GM23338 (cell line): Measurements from ENCODE around the gene XPR1. TPM values are rescaled to one million over a fixed set of nuclear protein-coding genes. Genes with fewer than 3 reads are reported as not detected.

Experiments used
- ATAC-seq: fragments of 200-7000 bp; cut with Tn5 transposase; 3 replicates; pipeline ENCODE4 v1.9.1; 2020
- DNase-seq: peaks from one replicate; pipeline ENCODE4 v3.0.0-alpha.2; 2015; ENCODE audit warnings: low spot score
- H2AFZ ChIP-seq: fragments of 200-600 bp; sonication (generic); 2 replicates; pipeline ENCODE4 v1.8.0; 2016; ENCODE audit warnings: antibody characterized with exemption, mild to moderate bottlenecking, moderate library complexity
- H3F3A ChIP-seq: fragments of 200-600 bp; sonication (generic); replicated peaks from 2 replicates; pipeline ENCODE4 v1.8.0; 2017; ENCODE audit warnings: antibody characterized with exemption, mixed run types, low read depth
- H3K27ac ChIP-seq: fragments of 200-600 bp; sonication (generic); 2 replicates; pipeline ENCODE4 v1.6.1; 2016; ENCODE audit warnings: low read depth
- H3K27me3 ChIP-seq: fragments of 200-600 bp; sonication (generic); 2 replicates; pipeline ENCODE4 v1.8.0; 2016; ENCODE audit warnings: mild to moderate bottlenecking, mixed run types, moderate library complexity; ENCODE audit not compliant: insufficient read depth
- H3K36me3 ChIP-seq: fragments of 200-600 bp; sonication (generic); 2 replicates; pipeline ENCODE4 v1.8.0; 2016; ENCODE audit warnings: mild to moderate bottlenecking; ENCODE audit not compliant: insufficient read depth
- H3K4me1 ChIP-seq: fragments of 200-600 bp; sonication (generic); 2 replicates; pipeline ENCODE4 v1.8.0; 2016; ENCODE audit warnings: mild to moderate bottlenecking, moderate library complexity; ENCODE audit not compliant: insufficient read depth
- H3K4me2 ChIP-seq: fragments of 200-600 bp; sonication (generic); 2 replicates; pipeline ENCODE4 v1.7.1; 2017; ENCODE audit warnings: mixed run types
- H3K4me3 ChIP-seq: fragments of 200-600 bp; sonication (generic); 2 replicates; pipeline ENCODE4 v1.6.1; 2016; ENCODE audit warnings: mixed run types
- H3K79me2 ChIP-seq: fragments of 200-600 bp; sonication (generic); replicated peaks from 2 replicates; pipeline ENCODE4 v1.8.0; 2017; ENCODE audit warnings: mild to moderate bottlenecking; ENCODE audit not compliant: insufficient read depth
- H3K9me2 ChIP-seq: fragments of 200-600 bp; sonication (generic); 2 replicates; pipeline ENCODE4 v1.8.0; 2017; ENCODE audit not compliant: insufficient read depth
- H4K20me1 ChIP-seq: fragments of 200-600 bp; sonication (generic); replicated peaks from 2 replicates; pipeline ENCODE4 v1.8.0; 2017; ENCODE audit warnings: mild to moderate bottlenecking; ENCODE audit not compliant: insufficient read depth
- H3K27ac Mint-ChIP-seq: 2 replicates; pipeline ENCODE4 v1.8.0; 2020; ENCODE audit warnings: inconsistent platforms, mild to moderate bottlenecking, moderate library complexity, mixed read lengths
- H3K27me3 Mint-ChIP-seq: 3 replicates; pipeline ENCODE4 v1.8.0; 2022; ENCODE audit warnings: low read depth, mild to moderate bottlenecking, moderate library complexity, mixed read lengths, inconsistent platforms; ENCODE audit not compliant: insufficient read depth, poor library complexity
- H3K36me3 Mint-ChIP-seq: 3 replicates; pipeline ENCODE4 v1.8.0; 2021; ENCODE audit warnings: low read depth, mild to moderate bottlenecking, inconsistent platforms, moderate library complexity, mixed read lengths
- H3K4me1 Mint-ChIP-seq: 3 replicates; pipeline ENCODE4 v1.8.0; 2020; ENCODE audit warnings: mild to moderate bottlenecking, inconsistent platforms, mixed read lengths
- H3K4me3 Mint-ChIP-seq: 3 replicates; pipeline ENCODE4 v1.8.0; 2021; ENCODE audit warnings: moderate library complexity, mild to moderate bottlenecking, inconsistent platforms, mixed read lengths
- H3K9me3 Mint-ChIP-seq: 3 replicates; pipeline ENCODE4 v1.8.0; 2020; ENCODE audit warnings: moderate library complexity, mild to moderate bottlenecking, inconsistent platforms, mixed read lengths
- CREB1 ChIP-seq: fragments of 250-450 bp; sonication (Bioruptor Pico); IDR thresholded peaks from 2 replicates; pipeline ENCODE4 v1.5.0; 2020; ENCODE audit warnings: low read depth, mild to moderate bottlenecking, moderate library complexity
- CTCF ChIP-seq, 2 experiments: fragments of 200-600 bp in 1 of 2; sonication (generic) in 1 of 2; conservative IDR thresholded peaks; 2 replicates each; pipeline versions ENCODE4 v1.5.1 to v1.6.1; 2016 to 2017; ENCODE audit warnings: antibody characterized with exemption in 2 of 2, low read depth in 2 of 2, mild to moderate bottlenecking in 2 of 2, moderate library complexity in 1 of 2
- EZH2 ChIP-seq: fragments of 200-600 bp; sonication (generic); IDR thresholded peaks from one replicate; pipeline ENCODE4 v1.8.0; 2017; ENCODE audit warnings: antibody characterized with exemption, mild to moderate bottlenecking, low read depth; ENCODE audit not compliant: unreplicated experiment
- EZH2phosphoT487 ChIP-seq: fragments of 200-600 bp; sonication (generic); IDR thresholded peaks from one replicate; pipeline ENCODE4 v1.8.1; 2018; ENCODE audit warnings: antibody characterized with exemption; ENCODE audit not compliant: unreplicated experiment
- JUNB ChIP-seq: IDR thresholded peaks from one replicate; pipeline ENCODE4 v1.6.1; 2016; ENCODE audit warnings: antibody characterized with exemption; ENCODE audit not compliant: unreplicated experiment
- NANOG ChIP-seq: IDR thresholded peaks from 2 replicates; pipeline ENCODE4 v1.6.1; 2016; ENCODE audit warnings: antibody characterized with exemption, borderline replicate concordance
- POLR2AphosphoS5 ChIP-seq: IDR thresholded peaks from 2 replicates; pipeline ENCODE4 v1.6.1; 2016; ENCODE audit warnings: antibody characterized with exemption, low read depth
- REST ChIP-seq: IDR thresholded peaks from one replicate; pipeline ENCODE4 v1.6.1; 2018; ENCODE audit warnings: antibody characterized with exemption; ENCODE audit not compliant: unreplicated experiment
- STAT1 ChIP-seq: IDR thresholded peaks from one replicate; pipeline ENCODE4 v1.6.1; 2016; ENCODE audit warnings: antibody characterized with exemption; ENCODE audit not compliant: unreplicated experiment
- ZNF114 ChIP-seq: fragments of 250-450 bp; sonication (Bioruptor Pico); IDR thresholded peaks from 2 replicates; pipeline ENCODE4 v1.5.0; 2020; ENCODE audit warnings: mild to moderate bottlenecking, moderate library complexity
- ZNF331 ChIP-seq: fragments of 250-450 bp; sonication (Bioruptor Pico); IDR thresholded peaks from 2 replicates; pipeline ENCODE4 v1.5.0; 2020; ENCODE audit warnings: low read depth, mild to moderate bottlenecking, moderate library complexity
- polyA plus RNA-seq: library from polyadenylated mRNA; unstranded; fragments of >200 nt; fragmentation: Nextera tagmentation; extraction: Ambion mirVana; gene quantifications from 2 replicates; pipeline ENCODE4 v1.2.1, GENCODE V29; 2016
- total RNA-seq: library from RNA; depleted of rRNA; stranded (reverse); fragments of >200 nt; shearing (Covaris generic); gene quantifications from 2 replicates; pipeline ENCODE4 v1.2.3, GENCODE V29; 2014
- TF ChIP-seq, protein P1 (sequence below): IDR thresholded peaks from 2 replicates; pipeline ENCODE4 v1.6.1; 2016; ENCODE audit warnings: antibody characterized with exemption
- TF ChIP-seq, protein P2 (sequence below): fragments of 250-450 bp; sonication (Bioruptor Pico); IDR thresholded peaks from 2 replicates; pipeline ENCODE4 v1.5.0; 2020; ENCODE audit warnings: mild to moderate bottlenecking, moderate library complexity

XPR1 gene
- total and polyA plus RNA-seq, 2 experiments from 2014 or later = 9.3 to 38.1 TPM

GRCh38 chr1:180886338-180886737 lies 254.5 kb downstream of the XPR1 start:
- H2AFZ ChIP-seq = no peak overlapping the region
- Mint-ChIP-seq H3K4me1 (peaks cover 6% of the 10 kb centered on the region), H3K4me3 (no peak overlapping the region), H3K27ac (no peak overlapping the region), H3K36me3 (no peaks in the 10 kb centered on the region), H3K27me3 (peaks cover 1% of the 10 kb centered on the region), H3K9me3 (no peaks in the 10 kb centered on the region)
- H3K27ac ChIP-seq = no peak overlapping the region
- H3F3A ChIP-seq = no peaks in the 10 kb centered on the region
- TF ChIP-seq, protein P1, sequence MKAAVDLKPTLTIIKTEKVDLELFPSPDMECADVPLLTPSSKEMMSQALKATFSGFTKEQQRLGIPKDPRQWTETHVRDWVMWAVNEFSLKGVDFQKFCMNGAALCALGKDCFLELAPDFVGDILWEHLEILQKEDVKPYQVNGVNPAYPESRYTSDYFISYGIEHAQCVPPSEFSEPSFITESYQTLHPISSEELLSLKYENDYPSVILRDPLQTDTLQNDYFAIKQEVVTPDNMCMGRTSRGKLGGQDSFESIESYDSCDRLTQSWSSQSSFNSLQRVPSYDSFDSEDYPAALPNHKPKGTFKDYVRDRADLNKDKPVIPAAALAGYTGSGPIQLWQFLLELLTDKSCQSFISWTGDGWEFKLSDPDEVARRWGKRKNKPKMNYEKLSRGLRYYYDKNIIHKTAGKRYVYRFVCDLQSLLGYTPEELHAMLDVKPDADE = no peak
- TF ChIP-seq EZH2 = no peak
- TF ChIP-seq ZNF114 (CRISPR knock-in tag) = no peak
- TF ChIP-seq POLR2AphosphoS5 = no peak
- TF ChIP-seq ZNF331 (CRISPR knock-in tag) = no peak
- no peak for TF ChIP-seq EZH2phosphoT487
- no peak for TF ChIP-seq STAT1
- no peak for TF ChIP-seq CREB1 (CRISPR knock-in tag)
- no peak for TF ChIP-seq CTCF (conservative IDR thresholded peaks at IDR 0.05; ENCODE audit: low read depth in 2 of 2)
- TF ChIP-seq REST = no peak
- no peak for TF ChIP-seq JUNB
- TF ChIP-seq, protein P2, sequence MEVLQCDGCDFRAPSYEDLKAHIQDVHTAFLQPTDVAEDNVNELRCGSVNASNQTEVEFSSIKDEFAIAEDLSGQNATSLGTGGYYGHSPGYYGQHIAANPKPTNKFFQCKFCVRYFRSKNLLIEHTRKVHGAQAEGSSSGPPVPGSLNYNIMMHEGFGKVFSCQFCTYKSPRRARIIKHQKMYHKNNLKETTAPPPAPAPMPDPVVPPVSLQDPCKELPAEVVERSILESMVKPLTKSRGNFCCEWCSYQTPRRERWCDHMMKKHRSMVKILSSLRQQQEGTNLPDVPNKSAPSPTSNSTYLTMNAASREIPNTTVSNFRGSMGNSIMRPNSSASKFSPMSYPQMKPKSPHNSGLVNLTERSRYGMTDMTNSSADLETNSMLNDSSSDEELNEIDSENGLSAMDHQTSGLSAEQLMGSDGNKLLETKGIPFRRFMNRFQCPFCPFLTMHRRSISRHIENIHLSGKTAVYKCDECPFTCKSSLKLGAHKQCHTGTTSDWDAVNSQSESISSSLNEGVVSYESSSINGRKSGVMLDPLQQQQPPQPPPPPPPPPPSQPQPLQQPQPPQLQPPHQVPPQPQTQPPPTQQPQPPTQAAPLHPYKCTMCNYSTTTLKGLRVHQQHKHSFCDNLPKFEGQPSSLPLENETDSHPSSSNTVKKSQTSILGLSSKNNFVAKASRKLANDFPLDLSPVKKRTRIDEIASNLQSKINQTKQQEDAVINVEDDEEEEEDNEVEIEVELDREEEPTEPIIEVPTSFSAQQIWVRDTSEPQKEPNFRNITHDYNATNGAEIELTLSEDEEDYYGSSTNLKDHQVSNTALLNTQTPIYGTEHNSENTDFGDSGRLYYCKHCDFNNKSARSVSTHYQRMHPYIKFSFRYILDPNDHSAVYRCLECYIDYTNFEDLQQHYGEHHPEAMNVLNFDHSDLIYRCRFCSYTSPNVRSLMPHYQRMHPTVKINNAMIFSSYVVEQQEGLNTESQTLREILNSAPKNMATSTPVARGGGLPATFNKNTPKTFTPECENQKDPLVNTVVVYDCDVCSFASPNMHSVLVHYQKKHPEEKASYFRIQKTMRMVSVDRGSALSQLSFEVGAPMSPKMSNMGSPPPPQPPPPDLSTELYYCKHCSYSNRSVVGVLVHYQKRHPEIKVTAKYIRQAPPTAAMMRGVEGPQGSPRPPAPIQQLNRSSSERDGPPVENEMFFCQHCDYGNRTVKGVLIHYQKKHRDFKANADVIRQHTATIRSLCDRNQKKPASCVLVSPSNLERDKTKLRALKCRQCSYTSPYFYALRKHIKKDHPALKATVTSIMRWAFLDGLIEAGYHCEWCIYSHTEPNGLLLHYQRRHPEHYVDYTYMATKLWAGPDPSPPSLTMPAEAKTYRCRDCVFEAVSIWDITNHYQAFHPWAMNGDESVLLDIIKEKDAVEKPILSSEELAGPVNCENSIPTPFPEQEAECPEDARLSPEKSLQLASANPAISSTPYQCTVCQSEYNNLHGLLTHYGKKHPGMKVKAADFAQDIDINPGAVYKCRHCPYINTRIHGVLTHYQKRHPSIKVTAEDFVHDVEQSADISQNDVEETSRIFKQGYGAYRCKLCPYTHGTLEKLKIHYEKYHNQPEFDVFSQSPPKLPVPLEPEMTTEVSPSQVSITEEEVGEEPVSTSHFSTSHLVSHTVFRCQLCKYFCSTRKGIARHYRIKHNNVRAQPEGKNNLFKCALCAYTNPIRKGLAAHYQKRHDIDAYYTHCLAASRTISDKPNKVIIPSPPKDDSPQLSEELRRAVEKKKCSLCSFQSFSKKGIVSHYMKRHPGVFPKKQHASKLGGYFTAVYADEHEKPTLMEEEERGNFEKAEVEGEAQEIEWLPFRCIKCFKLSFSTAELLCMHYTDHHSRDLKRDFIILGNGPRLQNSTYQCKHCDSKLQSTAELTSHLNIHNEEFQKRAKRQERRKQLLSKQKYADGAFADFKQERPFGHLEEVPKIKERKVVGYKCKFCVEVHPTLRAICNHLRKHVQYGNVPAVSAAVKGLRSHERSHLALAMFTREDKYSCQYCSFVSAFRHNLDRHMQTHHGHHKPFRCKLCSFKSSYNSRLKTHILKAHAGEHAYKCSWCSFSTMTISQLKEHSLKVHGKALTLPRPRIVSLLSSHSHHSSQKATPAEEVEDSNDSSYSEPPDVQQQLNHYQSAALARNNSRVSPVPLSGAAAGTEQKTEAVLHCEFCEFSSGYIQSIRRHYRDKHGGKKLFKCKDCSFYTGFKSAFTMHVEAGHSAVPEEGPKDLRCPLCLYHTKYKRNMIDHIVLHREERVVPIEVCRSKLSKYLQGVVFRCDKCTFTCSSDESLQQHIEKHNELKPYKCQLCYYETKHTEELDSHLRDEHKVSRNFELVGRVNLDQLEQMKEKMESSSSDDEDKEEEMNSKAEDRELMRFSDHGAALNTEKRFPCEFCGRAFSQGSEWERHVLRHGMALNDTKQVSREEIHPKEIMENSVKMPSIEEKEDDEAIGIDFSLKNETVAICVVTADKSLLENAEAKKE = no peak
- no peak for TF ChIP-seq NANOG
- peaks cover 3% of the 10 kb centered on the region; the same call in 1 of the 2 replicates for H3K4me1 ChIP-seq
- ATAC-seq = no peak
- H4K20me1 ChIP-seq = no peaks in the 10 kb centered on the region
- no peak for DNase-seq
- H3K9me2 ChIP-seq = no peaks in the 10 kb centered on the region
- H3K27me3 ChIP-seq = no peaks in the 10 kb centered on the region
- H3K79me2 ChIP-seq = no peaks in the 10 kb centered on the region
- H3K36me3 ChIP-seq = no peaks in the 10 kb centered on the region
- H3K4me2 ChIP-seq = no peak overlapping the region
- no peak overlapping the region for H3K4me3 ChIP-seq
